Right lobe of liver (tissue), 6 donors: ENCODE results near the gene CLP1. TPM values are rescaled to one million over a fixed set of nuclear protein-coding genes. Genes with fewer than 3 reads are reported as not detected.

Experiments used
- ATAC-seq, 4 donors: fragments of 200-7000 bp; cut with Tn5 transposase; one replicate each; pipeline ENCODE4 v1.9.1; 2020; ENCODE audit warnings: mild to moderate bottlenecking in 4 of 4, moderate library complexity in 4 of 4
- DNase-seq, 3 donors: peaks; one replicate each; pipeline ENCODE4 v3.0.0-alpha.2; 2020
- H3K27ac ChIP-seq, 3 donors: fragments of 200-600 bp; one replicate each; pipeline ENCODE4 v1.8.0; 2022
- H3K27me3 ChIP-seq, 2 donors: fragments of 200-600 bp; one replicate each; pipeline ENCODE4 v1.8.0; 2022
- H3K36me3 ChIP-seq, 4 donors: fragments of 200-600 bp; sonication (generic) in 1 of 4; one replicate each; pipeline versions ENCODE4 v1.5.1 to v1.8.0; 2017 to 2022; ENCODE audit warnings: control low read depth in 1 of 4
- H3K4me1 ChIP-seq, 4 donors: fragments of 200-600 bp; sonication (generic) in 1 of 4; one replicate each; pipeline versions ENCODE4 v1.5.1 to v1.8.0; 2017 to 2022; ENCODE audit warnings: control low read depth in 1 of 4
- H3K4me3 ChIP-seq, 3 donors: fragments of 200-600 bp; one replicate each; pipeline ENCODE4 v1.8.0; 2022
- H3K9me3 ChIP-seq, 4 donors: fragments of 200-600 bp; sonication (generic) in 1 of 4; one replicate each; pipeline versions ENCODE4 v1.5.1 to v1.8.0; 2017 to 2022; ENCODE audit warnings: control low read depth in 1 of 4
- CTCF ChIP-seq, 4 donors: fragments of 200-600 bp in 3 of 4; fragments of 450-650 bp in 1 of 4; IDR thresholded peaks; one replicate each; pipeline versions ENCODE4 v1.5.1 to v1.8.0; 2016 to 2022; ENCODE audit warnings: antibody characterized with exemption in 4 of 4, mild to moderate bottlenecking in 2 of 4
- POLR2A ChIP-seq: fragments of 450-650 bp; IDR thresholded peaks from one replicate; pipeline ENCODE4 v1.6.1; 2017; ENCODE audit warnings: antibody characterized with exemption, mild to moderate bottlenecking
- WGBS: methylation state at CpG from one replicate; pipeline ENCODE4 v1.1.6; 2018; ENCODE audit warnings: low coverage, low lambda C conversion rate; ENCODE audit not compliant: insufficient coverage; ENCODE audit errors: missing lambda C conversion rate; 5-methylcytosine and 5-hydroxymethylcytosine counted together
- intact Hi-C, 2 donors: fragments of 100-400 bp; cut with DNase I; formaldehyde crosslinking; loops; one replicate each; pipeline versions ENCODE4 v1.11.2 to v1.14.1; 2022
- total RNA-seq, 6 experiments: library from RNA; depleted of rRNA in 2 of 6; stranded (reverse); fragments of >200 nt in 2 of 6; fragmentation: NEBNext Ultra II Directional in 3 of 6; extraction: Animal tissue kit (Norgen Biotek cat#: 25700) in 3 of 6; gene quantifications; one replicate each; pipeline versions ENCODE4 v1.1.0 to v1.2.4, GENCODE V29; 2016 to 2023
- donor health status: DM: no; HTN: yes; CAD: no.
- donor health status: DM: no; HTN: no; CAD: no.
- donor health status: DM: no; HTN: no; CAD: no.
- donor health status: DM: no; HTN: yes; CAD: no.
- donor health status: DM: no; HTN: yes; CAD: no.

CLP1 gene
- total RNA-seq, 6 experiments from 2014 or later, result 5.6 to 9.2 (median 6.8) TPM

- peaks cover 0 to 11% of the 10 kb centered on the region in 2 donors for H3K27me3 ChIP-seq
- intact Hi-C loops, result loop anchor here (10.0 kb wide), 2 partner anchors 184 to 304 kb away; partner anchors contain the start of gene RTN4RL2 (in 1 of the 2)
- ATAC-seq (peak in 1 of 4 donors; percentile 4), DNase-seq (no peak)
- H3K4me1 ChIP-seq, result peaks cover 0 to 13% (median 0%) of the 10 kb centered on the region in 4 donors
- no peaks in the 10 kb centered on the region for H3K36me3 ChIP-seq
- TF ChIP-seq POLR2A (no peak), CTCF (IDR thresholded peaks at IDR 0.05) (no peak)
- H3K9me3 ChIP-seq, result no peaks in the 10 kb centered on the region
- WGBS, result 9% methylated on average over 22 of the region's 23 CpGs
- no peak overlapping the region for H3K27ac ChIP-seq
- H3K4me3 ChIP-seq, result peak overlapping the region in 1 of 3 donors; percentile 7
Measured at GRCh38 chr11:57648801-57649735, 8.5 kb upstream of the CLP1 start.

- TF ChIP-seq CTCF (IDR thresholded peaks at IDR 0.05), result no peak
- intact Hi-C loops, result loop anchor here (10.0 kb wide), 2 partner anchors 185 to 305 kb away; partner anchors contain the start of gene RTN4RL2 (in 1 of the 2)
- ATAC-seq (peak; percentile 38 to 66 (median 45)), DNase-seq (peak in 1 of 3 donors; percentile 50)
- 12% methylated on average over 13 of the region's 15 CpGs for WGBS
- H3K9me3 ChIP-seq, result no peaks in the 10 kb centered on the region
- peaks cover 0 to 11% of the 10 kb centered on the region in 2 donors for H3K27me3 ChIP-seq
- peaks cover 0 to 6% (median 0%) of the 10 kb centered on the region in 4 donors for H3K4me1 ChIP-seq
- H3K27ac ChIP-seq, result no peak within 1 kb of the TSS
- peak within 1 kb of the TSS in 1 of 3 donors; percentile 7 for H3K4me3 ChIP-seq
- H3K36me3 ChIP-seq, result no peaks in the 10 kb centered on the region
Measured at GRCh38 chr11:57649826-57650738, 7.5 kb upstream of the CLP1 start, which contains the start of gene YPEL4. Gene YPEL4 (minus strand): TSS chr11:57649912. CDS start chr11:57647107, 2,805 bp downstream.

- no peak for ATAC-seq
Measured at GRCh38 chr11:57650739-57651090, 6.8 kb upstream of the CLP1 start.

More at GRCh38 chr11:57650739-57651090, 6.8 kb upstream of the CLP1 start:
- Histone ChIP-seq H3K4me1 (peaks cover 0 to 5% (median 0%) of the 10 kb centered on the region in 4 donors), H3K4me3 (no peak overlapping the region), H3K36me3 (no peaks in the 10 kb centered on the region), H3K27ac (no peak overlapping the region), H3K9me3 (no peaks in the 10 kb centered on the region), H3K27me3 (peaks cover 0 to 11% of the 10 kb centered on the region in 2 donors)
- DNase-seq, result no peak
- TF ChIP-seq POLR2A (no peak), CTCF (IDR thresholded peaks at IDR 0.05) (no peak)
- intact Hi-C loops, result no loop called here
- WGBS, result 62% methylated on average over 5 of the region's 5 CpGs
